HG02759 (cell line): ENCODE data around the gene SNAI3.
A peak's percentile ranks its signal among the peaks of the same experiment; 100 is the strongest.
"Not testable (repeated sequence)": the region's sequence is repeated elsewhere in the genome, so short reads cannot be mapped to it uniquely, and the experiment has no call there.

ENCODE experiments used
- ATAC-seq: cut with Tn5 transposase; IDR thresholded peaks from one replicate; pipeline ENCODE4 v1.9.1; 2021; ENCODE audit warnings: mild to moderate bottlenecking, moderate library complexity; ENCODE audit not compliant: unreplicated experiment

SNAI3 gene

DNA sequence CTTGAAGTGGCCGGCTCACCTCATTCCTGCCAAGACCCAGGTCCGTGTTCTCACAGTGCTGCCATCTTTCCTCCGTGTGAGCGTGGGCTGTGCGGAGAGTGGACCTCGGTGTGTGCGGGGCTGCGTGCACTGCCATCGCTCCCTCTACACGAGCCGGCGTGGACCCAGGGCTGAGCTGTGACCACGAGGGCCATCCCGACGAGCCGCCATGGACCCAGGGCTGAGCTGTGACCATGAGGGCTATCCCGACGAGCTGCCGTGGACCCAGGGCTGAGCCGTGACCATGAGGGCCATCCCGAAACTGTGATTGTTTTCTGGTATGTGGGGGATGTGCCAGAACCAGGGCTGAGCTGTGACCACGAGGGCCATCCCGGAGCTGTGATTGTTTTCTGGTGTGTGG lies 14.5 kb downstream of the SNAI3 start:
- no peak for ATAC-seq

DNA sequence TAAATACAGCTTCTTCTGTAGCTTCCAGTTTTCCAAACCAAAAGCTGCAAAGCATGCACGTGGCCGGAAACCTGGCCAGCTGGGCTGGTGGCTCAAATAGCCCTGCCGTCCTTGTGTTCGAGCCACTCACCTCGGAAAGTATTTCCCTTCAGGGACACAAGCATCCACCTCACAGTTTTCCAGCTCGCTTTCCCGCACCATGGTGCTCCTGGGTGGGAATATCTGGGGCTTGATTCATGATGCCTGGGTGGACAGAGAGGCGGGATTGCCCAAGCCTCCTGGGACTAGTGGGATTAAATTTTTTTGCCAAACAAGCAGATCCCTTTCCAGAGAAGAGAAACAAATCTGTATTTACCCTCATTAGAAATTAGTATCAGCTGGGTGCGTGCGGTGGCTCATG lies 16.3 kb downstream of the SNAI3 start:
- no peak for ATAC-seq

- ATAC-seq = not testable (repeated sequence)
Observed at GRCh38 chr16:88669493-88669892, 16.8 kb downstream of the SNAI3 start.

DNA sequence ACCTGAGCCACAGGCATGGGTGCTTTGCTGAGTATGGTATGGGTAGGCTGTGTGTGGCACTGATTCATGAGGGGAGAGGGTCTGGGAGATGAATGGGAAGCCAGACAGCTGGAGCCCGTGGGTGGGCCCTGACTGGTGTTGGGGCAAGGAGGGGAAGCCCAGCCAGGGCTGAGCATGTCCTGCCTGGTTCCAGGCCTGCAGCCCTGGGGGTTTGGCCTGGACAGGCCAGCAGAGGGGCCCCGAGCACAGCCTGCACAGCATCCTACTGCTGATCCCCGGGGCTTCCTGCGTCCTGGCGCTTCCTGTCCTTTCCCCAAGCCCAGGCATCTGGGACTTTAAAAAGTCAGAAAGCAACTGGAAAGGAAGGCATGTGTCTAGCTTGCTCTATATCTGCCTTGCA lies 18.8 kb downstream of the SNAI3 start:
- ATAC-seq = no peak

DNA sequence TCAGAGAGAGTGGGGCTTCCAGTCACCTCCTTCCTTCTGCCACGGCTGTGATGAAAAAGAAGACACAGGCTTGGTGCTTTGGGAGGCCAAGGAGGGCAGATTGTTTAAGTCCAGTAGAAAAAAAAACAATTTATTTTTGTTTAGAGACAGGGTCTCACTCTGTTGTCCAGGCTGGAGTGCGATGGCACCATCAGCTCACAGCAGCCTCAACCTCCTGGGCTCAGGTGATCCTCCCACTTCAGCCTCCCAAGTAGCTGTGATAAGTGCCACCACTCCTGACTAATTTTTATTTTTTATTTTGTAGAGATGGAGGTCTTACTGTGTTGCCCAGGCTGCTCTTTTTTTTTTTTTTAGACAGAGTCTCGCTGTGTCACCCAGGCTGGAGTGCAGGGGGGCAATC lies 20.7 kb downstream of the SNAI3 start:
- ATAC-seq = no peak

DNA sequence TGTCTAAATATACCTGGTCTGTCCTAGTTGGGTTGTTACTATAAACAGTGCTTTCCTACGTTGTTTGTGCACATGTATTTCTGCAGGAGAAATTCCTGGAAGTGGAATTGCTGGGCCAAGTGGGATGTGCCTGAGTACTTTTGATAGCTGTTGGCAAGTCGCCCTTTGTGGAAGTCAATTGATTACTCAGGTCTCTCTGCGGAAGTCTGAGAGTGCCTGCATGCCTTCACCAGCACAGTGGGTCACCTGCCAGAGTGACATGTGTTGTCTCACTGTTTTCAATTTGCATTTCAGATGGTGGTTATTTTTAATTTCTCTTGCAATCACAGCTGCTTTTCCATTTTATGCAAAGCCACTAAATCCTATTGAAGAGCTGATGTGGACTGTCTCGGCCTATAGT lies 21.2 kb downstream of the SNAI3 start:
- no peak for ATAC-seq

DNA sequence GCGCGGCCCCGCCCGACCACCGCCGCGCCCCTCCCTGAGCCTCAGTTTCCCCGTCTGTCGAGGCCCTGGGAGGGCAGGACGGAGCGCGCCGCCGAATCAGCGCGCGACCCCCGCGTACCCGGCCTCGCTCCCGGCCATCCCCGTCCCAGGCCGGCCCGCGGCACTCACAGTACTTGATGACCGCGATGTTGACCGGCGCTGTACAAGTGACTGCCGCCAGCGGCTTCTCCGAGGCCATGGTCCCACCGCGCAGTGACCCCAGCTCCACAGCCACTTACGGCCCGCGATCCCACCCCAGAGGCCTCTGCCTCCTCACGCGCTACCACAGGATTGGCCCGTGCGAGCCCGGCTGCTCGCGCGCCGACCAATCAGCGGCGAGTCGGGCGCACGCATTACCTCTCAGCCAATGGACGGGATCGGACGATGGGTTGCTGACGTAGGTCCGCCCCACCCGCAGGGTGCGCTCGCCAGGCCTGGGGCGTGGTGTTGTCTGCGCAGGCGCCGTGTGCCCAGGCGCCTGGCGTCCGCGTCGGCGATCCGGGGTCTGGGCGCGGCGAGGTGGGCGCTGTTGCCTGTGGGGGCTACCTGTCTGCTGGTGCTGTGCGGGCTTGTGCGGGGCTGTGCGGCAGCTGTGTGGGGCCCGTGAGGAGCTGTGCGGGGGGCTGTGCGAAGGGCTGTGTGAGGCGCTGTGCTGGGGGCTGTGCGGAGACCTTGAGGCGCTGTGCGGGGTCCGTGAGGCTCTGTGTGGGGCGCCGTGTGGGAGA lies 23.3 kb downstream of the SNAI3 start, which contains the start of gene MVD:
MVD (minus strand) TSS at position 249 of the 764 bp plus-strand sequence; CDS start at position 238, 11 bp downstream.
- peak; percentile 95 for ATAC-seq

DNA sequence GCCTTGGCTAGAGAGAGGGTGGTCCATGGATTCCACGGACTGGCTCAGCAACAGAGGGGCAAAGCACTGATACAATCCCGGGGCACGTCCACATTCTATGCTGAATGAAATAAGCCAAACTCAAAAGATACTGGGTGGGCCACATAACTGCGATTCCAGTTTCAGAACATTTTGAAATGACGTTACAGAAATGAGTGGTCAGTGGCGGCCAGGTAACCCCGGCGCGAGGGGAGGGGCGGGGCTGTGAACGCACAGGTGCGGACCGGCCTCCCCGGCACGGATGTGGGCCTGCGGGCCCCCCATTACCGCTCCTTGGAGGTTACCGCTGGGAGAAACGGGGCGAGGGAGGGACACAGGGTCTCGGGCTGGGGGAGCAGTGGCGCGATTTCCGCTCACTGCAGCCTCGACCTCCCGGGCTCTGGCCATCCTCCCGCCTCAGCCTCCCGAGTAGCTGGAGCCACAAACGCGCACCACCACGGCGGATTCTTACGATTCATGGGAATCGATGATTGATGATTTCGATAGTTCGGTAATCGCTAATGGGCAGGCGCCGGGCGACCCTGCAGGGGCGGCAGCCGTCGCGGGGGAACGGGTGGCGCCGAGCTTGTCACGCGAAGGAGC lies 24.0 kb downstream of the SNAI3 start:
- peak; percentile 4 for ATAC-seq

DNA sequence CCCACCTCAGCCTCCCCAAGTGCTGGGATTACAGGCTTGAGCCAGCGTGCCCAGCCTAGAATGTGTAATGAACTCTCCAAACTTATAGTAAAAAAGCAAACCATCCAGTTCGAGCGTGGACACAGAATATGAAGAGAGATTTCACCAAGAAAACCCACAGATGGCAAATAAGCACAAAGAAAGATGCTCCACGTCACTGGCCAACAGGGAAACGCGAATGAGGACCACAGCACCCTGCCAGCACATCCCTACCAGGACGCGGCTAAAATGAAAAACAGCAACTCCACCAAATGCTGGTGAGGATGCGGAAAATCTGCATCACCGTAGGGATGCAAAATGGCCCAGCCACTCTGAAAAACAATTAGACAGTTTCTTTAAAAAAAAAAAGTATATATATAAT lies 24.8 kb downstream of the SNAI3 start:
- no peak for ATAC-seq

DNA sequence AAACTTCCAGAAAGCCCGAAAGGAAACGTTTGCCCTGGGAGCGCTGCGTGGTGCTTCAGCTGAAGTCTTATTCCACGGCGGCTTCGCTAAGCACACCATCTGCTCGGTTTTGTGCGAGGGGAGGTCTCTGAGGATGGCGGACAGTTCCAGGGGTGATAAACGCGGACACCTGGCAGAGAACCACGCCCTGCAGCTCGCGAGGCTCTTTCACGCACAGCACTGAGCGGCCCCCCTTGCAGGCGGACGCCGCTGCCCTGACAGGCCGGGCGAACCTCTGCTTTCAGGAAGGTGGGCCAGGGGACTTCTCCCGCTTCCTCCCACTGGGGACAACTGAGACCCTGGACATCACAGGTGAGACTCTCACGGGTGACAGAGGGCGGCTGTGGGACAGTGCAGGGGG lies 27.1 kb downstream of the SNAI3 start:
- no peak for ATAC-seq

GRCh38 chr16:88658714-88659113 lies 27.6 kb downstream of the SNAI3 start:
- ATAC-seq = no peak

GRCh38 chr16:88657371-88657770 lies 28.9 kb downstream of the SNAI3 start:
- ATAC-seq = no peak

DNA sequence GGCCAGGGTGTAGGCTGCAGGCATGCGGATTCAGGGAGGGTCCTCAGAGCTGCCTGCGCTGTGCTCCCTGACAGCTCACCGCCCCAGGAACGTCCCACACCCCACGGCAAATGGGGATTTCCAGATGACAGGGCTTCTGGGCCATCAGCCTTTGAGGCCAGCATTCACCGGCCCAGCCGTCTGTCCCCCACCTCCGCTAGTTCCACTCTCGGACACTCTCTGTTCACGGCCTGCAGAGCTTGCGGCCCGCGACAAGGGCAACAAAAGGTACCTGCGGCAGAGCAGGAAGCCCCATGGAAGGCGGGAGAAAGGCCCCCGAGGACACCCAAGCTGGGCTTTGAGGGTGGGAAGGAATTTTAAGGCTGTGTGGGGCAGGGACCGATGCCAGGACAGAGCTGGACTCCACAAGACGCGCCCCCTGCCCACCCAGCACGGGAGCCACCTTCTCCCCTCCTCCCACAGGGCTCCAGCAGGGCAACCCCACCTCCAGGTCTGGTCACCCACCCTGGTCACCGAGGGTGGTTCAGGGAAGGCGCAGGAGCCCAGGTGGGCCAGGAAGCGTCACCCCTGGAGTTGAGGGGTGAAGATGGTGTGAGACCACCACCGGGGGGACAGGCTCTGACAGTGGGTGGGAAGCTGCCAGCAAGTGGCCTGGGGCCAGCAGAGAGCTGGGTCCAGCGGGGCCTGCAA lies 29.9 kb downstream of the SNAI3 start:
- no peak for ATAC-seq

GRCh38 chr16:88655733-88656281 lies 30.5 kb downstream of the SNAI3 start:
- ATAC-seq = no peak

DNA sequence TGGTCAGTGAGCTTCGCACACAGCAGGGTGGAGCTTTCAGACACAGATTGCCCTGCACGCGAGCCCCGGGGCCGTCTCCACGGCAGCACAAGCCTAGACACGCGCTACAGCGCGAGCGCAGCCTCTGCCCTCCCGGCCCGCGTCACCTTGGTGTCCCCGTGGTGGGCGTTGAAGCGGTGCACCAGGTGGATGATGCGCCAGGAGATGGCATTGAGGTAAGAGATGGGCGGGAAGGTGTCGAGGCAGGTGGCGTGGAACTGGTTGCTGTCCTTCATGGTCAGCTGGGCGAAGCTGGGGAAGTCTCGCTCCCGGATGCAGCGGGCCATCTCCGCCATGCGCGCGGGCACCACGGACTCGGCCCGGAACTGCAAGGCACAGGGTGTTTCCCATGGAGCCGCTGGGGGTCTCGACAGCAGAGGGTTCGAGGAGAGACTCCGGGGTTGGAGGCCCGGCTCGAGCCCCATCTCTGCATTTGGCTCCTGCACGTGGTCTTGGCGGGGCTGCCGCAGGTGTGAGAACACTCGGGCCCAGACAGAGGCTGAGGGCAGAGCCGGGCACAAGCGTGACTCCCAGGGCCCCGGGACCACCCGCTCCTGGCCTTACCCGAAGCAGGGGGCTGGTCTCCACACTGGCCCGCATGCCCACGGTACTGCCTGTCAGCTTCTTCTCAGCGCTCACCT lies 31.1 kb downstream of the SNAI3 start:
- ATAC-seq = no peak

- ATAC-seq = no peak
Observed at GRCh38 chr16:88654363-88655052, 31.8 kb downstream of the SNAI3 start.

GRCh38 chr16:88653596-88654362 lies 32.5 kb downstream of the SNAI3 start:
- ATAC-seq = no peak

DNA sequence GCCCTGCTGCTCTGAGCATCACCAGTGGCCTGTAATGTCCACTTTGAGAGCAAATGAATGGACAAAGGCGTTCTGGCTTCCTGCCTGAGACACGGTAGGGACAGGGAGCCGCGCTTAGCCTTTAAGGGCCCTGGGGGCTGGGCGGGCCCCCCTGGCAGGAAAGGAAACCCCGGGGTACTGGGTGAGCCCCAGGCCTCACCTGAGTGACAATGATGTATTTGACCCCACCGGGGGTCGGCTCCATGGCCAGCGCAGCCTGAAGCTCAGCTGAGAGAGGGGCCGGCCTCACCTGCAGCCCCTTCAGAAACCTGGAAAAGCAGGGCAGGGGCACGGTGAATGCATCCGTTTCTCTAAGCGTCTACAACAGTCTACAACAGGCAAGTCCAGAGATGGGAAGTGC lies 33.2 kb downstream of the SNAI3 start:
- ATAC-seq = no peak

DNA sequence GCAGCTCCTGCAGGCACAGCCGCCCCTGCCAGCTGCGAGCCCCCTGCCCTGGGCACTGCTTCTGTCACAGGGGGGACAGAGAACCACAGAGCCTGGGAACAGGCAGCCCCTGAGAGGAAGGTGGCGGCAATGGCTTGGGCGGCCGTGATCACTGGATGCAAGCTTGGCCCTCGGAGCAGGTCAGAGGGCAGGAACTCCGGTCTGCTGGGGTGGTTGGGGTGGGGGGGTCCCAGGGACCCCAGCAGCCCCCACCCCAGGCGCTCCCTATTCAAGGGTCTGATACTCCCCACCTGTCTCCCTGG lies 33.6 kb downstream of the SNAI3 start:
- no peak for ATAC-seq
